Anterior cingulate cortex (tissue), 58 donors: ENCODE data around the gene KCNJ15.

Source experiments
- DNase-seq, 58 donors: peaks; one replicate each; lab custom pipeline; 2025; lab: John Stamatoyannopoulos, UW

The KCNJ15 gene

DNA sequence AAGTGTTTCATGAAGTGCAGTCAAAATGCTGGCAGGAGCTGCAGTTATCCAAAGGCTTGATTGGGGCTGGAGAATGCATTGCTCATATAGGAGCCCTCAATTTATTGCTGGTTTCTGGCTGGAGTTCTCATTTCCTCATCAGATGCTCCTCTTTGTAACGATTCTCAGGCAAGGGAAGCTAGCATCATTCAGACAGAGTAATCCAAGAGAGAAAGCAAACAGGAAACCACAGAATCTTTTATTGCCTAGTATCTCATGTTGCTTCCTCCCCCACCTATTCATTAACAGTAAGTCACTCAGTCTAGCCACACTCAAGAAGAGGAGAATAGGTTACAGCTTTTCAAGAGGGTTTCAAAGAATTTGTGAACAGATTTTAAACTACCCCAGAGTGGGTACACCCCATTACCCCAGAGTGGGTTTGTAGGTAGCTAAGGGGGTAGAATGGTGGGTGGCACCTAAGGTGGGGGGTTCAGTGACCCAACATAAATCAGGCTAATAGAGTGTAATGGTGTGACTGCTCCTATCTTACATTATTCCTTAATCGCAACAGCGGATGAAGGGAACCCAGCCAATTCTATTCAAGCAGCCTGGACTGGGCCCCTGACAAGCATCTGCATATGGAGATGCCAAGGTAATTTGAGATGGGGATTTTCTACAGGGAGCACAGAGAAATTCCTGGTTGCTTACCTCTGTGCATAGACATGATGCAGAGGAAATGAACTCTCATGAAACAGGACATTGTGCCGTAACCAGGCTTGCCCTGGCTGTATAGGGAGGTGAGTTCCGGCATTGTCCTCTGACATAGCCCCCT, 67.1 kb downstream of the KCNJ15 start:
- DNase-seq: no peak

DNA sequence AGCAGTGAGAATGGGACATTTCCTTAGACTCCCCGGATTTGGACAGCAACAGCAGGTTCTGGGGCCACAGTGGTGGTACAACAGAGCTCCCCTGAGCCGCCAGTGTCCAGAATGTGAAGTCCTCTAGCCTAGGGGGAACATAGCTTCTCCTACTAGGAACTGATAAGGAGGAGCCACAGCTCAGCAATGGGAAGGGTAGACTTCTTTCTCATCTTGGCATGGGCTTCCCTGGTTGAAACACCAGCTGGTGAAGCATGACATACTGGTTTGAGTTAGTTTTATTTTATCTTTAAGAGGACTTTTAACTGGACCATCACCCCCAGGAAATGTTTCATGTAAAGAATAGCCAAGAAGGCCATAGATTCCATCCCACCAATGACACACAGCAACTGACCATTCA, 68.4 kb downstream of the KCNJ15 start:
- no peak for DNase-seq

GRCh38 chr21:38325731-38326420, 69.1 kb downstream of the KCNJ15 start:
- DNase-seq: no peak

DNA sequence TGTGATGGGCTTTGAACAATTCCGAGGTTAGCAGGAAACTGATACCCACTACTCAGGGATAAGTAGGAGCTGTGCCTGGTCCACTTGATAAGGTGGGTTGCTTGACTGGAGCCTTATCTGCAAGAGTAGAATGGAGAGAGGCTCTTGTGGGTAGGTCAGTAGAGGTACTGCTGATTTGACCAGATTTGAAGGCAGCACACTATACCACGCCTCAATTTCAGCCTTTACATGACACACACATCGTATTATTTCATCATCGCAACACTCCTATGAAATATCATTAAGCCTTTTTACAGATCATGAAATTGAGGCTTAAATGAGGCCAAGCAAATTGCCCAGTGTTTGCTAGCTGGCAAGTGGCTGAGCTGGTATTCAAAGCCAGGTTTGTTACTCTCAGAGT, 69.6 kb downstream of the KCNJ15 start:
- DNase-seq: no peak

DNA sequence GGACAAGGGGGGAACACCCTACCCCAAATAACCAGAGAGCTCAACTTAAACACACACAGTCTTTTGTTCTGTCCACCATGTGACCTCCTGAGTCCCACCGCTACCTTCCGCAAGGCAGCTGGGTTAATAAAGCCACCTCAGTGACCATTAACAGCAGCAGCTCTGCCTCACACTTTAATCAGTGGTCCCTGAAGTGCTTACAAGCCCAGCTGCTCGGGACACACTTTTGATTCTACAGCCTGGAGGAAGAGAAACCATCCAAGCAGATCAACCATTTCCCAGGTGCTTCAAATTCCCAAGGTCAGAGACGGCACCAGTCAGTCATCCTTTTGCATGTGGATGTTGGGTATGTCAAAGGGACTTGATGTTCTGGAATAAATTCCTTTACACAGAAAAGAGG, 70.1 kb downstream of the KCNJ15 start:
- DNase-seq: no peak

- no peak for DNase-seq
Measured at GRCh38 chr21:38327984-38328383, 71.2 kb downstream of the KCNJ15 start.

DNA sequence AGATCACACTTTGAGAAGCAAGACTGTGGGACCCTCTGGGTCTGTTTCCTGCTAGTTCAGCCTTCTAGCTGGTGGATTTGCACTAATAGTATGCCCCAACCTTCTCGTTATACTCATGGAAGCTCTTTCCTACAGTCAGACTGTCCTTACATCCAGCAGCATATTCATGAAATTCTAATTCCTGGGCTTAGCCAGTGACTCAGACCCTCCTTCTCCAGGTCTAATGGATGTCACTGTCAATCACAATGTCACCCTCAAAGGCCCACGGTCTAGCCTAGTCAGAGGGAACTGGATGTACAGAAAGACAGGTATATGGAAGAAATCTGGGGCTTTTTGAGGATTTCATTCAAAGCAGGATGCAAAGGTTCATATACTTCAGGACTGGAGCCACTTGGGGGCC, 72.4 kb downstream of the KCNJ15 start:
- no peak for DNase-seq

DNA sequence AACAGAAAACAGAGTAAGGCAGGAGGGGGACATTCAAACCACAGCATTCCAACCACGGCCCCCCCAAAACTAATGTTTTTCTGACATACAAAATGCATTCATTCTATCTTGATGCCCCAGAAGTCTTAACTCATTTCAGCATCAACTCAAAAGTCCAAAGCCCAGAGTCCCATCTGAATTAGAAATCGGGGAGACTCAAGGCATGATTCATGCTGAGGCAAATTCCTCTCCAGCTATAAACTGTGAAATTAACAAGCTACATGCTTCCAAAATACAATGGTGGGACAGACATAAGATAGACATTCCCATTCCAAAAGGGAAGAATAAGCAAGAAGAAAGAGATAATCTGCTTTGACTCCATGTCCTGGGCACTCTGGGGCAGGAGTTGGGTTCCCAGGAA, 73.9 kb downstream of the KCNJ15 start:
- DNase-seq: no peak

- DNase-seq: no peak
Measured at GRCh38 chr21:38333301-38334272, 76.8 kb downstream of the KCNJ15 start.

DNA sequence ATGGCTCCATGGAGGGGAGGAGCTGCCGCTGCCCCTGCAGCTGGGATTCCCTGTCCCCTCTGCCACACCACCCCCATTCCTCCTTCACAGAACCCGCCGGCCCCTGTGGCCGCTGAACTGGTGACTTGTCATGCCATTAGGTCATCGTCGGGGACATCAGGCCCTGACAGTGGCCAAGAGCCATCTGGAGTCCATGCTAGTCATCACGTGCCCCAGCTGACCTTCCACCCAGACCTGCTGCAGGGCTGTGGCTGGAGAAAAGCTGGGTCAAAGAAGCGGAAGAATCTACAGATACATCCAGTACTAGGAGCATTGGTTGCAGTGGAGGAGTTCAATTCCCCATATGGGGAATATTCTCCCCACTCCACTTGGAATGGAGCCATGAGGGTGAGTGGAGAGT, 78.1 kb downstream of the KCNJ15 start:
- peak in 4 of 58 donors; percentile 1 to 9 (median 8) for DNase-seq

DNA sequence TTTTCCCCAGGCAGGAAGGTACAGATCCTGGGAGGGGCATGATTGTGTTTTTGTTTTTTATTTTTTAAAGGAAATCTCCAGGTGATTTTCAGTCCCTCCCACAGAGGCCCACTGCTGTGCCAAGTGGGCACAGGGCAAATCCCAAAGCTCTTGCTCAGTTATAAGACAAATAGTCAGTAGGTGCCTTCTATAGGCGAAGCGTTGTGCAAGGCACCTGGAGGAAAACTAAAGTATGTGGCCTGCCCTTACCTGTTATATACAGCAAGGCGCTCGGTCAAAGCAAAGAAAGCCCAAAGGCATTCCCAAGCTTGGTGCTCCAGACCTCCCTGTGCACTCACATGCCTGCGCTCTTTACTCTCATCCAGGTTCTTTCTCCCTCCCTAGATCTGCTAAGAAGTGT, 81.0 kb downstream of the KCNJ15 start:
- no peak for DNase-seq

DNA sequence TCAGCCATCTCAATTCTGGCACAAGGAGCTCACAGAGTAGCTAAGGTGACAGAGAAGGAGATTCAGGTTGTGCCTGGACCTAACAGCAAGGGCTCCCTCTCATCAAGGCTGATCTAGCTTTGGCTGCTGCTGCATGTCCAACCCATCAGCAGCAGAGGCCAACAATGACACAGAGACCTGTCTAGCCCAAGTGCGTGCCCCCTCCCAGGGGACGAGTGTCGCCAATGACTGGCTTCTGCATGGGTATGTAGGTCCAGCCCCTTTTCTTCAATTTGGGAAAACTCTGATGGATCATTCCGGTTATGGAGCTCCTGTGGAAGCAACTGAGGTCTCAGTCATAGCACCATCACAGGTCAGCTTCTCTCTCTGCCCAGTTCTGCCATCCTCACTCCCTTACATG, 83.3 kb downstream of the KCNJ15 start:
- no peak for DNase-seq

DNA sequence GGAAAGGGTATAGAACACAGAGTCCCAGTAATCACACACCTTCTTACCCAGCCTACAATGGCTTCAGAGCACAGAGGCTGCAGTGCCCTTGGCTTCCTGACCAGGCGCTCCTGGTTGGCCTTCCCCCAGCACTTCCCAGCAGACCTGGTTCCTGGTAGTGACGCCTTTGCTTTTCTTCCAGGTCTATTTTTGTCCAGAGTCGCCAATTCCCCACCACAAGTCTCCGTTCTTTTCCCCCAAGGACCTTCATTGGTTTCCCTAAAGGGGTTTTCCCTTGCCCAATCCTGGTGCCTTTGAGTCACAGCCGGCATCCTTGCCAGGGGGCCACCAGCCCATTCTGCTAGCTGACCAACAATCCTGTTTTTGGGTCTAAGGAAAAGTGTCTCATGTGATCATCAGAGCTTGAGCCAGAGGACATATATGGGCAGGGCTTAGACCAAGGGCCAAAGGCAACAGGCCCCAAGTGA, 84.8 kb downstream of the KCNJ15 start:
- DNase-seq: no peak

- DNase-seq: no peak
Measured at GRCh38 chr21:38342739-38343138, 85.9 kb downstream of the KCNJ15 start.

DNA sequence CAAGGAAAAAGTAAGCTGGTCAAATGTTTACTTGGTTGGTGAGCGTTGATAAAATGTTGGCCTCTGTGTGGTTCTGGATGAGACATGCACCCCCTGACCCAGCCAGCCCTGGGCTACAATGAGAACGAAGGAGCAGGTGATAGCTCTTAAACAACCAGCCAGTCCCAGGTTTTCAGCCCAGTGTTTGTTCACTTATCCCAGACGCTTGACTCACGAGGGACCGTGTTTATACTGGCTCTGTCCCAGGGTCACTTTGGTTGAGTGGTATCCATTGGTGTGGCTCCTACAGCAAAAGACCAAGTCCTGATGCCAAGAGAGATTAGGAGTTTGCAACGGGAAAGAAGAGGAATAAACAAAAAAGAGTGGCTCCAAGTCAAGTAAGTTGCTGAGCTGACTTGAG, 86.9 kb downstream of the KCNJ15 start:
- DNase-seq: no peak

DNA sequence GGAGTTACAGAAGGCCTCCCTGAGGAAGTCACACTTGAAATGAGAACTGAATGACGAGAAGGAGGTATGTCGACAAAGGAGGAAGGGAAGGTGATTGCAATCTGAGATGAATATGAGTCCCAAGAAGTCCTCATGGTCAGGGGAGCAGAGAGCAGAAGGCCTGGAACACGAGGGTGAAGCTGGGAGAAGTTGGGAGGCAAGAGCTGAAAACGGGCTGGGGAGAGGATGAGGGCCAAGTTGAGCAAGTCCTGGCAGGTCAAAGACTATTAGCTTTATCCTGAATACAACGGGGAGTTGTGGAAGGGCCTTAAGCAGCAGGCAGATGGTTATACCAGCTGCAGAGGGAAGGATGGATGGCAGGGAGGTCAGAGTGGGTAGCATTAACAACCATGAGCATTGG, 89.5 kb downstream of the KCNJ15 start:
- no peak for DNase-seq

DNA sequence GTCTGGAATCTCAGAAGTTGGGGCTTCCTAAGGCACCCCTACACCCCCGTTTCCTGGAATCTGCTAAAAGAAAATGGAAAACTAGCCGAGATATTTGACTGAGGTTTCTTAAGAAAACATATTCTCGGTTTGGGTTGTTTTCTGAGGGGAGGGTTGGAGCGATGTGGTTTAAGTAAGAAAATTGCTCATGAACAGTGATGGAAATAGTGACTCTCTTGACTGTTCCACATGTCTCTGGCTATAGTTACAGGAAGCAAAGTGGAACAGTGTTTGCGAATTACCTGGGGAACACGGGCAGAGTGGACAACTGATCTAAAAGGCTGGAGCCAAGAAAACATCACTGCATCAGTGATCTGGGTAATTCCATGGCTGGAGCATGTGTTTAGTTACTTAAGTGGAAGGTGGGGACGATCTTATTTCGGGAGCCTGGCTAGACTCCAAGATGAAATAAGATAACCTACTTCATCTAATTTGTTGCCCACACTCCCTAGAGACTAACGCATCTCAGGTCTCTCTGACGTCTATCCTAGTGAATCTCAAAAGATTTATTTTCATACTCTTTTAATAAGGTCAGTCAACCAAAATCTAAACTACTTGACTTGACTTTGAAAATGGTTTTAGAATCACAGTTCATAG, 92.4 kb downstream of the KCNJ15 start:
- no peak for DNase-seq

GRCh38 chr21:38349977-38350376, 93.2 kb downstream of the KCNJ15 start:
- no peak for DNase-seq

DNA sequence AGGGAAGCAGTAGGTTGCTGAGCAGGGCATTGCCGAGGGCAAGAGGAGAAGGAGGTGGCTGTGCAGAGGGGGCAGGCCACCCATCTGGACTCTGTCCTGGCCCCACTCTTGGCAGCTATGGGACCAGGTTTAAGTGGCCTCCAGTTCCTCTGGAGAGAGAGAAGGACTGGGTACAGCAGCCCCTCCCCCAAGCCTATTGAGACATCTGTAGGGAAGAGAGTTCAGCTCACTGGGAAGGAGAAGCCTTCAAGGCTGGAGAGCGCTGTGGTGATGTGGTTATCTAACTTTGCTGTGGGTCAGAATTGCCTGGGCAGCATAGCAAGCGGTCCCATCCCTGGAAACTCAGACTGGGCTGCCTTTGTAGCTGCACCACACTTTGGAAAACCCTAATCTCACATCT, 93.9 kb downstream of the KCNJ15 start:
- no peak for DNase-seq

GRCh38 chr21:38351176-38351959, 94.6 kb downstream of the KCNJ15 start:
- DNase-seq: no peak
